GM10266 (cell line): ENCODE results near the gene TSSC4.

Experiments used
- DNase-seq: peaks from one replicate; pipeline ENCODE4 v3.0.0; 2012; ENCODE audit errors: extremely low spot score
- CTCF ChIP-seq: IDR thresholded peaks from 2 replicates; pipeline ENCODE4 v1.5.1; 2012; ENCODE audit warnings: mild to moderate bottlenecking, low read depth; ENCODE audit not compliant: control insufficient read depth, insufficient read depth; ENCODE audit errors: missing control alignments

Gene TSSC4

GRCh38 chr11:2446590-2447252 is 46.2 kb downstream of the TSSC4 start:
- DNase-seq = no peak
- no peak for TF ChIP-seq CTCF

GRCh38 chr11:2447253-2447950 is 46.9 kb downstream of the TSSC4 start:
- TF ChIP-seq CTCF = no peak
- no peak for DNase-seq

- TF ChIP-seq CTCF = no peak
- no peak for DNase-seq
Measured at GRCh38 chr11:2447951-2448650, 47.6 kb downstream of the TSSC4 start.

GRCh38 chr11:2448661-2449547 is 48.4 kb downstream of the TSSC4 start:
- TF ChIP-seq CTCF = no peak
- no peak for DNase-seq

- TF ChIP-seq CTCF = no peak
Measured at GRCh38 chr11:2449548-2450320, 49.2 kb downstream of the TSSC4 start.

GRCh38 chr11:2450321-2451041 is 49.9 kb downstream of the TSSC4 start:
- no peak for DNase-seq
- no peak for TF ChIP-seq CTCF

More at GRCh38 chr11:2449548-2450320, 49.2 kb downstream of the TSSC4 start:
- DNase-seq = no peak
